ENCODE measurements around the gene PCDHA3.
"Not testable (repeated sequence)": the region's sequence is repeated elsewhere in the genome, so short reads cannot be mapped to it uniquely, and the experiment has no call there.

Gene PCDHA3

DNA sequence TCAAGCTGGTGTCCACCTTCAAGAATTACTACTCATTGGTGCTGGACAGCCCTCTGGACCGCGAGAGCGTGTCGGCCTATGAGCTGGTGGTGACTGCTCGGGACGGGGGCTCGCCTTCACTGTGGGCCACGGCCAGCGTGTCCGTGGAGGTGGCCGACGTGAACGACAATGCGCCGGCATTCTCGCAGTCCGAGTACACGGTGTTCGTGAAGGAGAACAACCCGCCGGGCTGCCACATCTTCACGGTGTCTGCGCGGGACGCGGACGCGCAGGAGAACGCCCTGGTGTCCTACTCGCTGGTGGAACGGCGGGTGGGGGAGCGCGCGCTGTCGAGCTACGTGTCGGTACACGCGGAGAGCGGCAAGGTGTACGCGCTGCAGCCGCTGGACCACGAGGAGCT lies 1.5 kb downstream of the PCDHA3 start:
- H3K27me3 Mint-ChIP-seq, ATAC-seq, H3K27ac Mint-ChIP-seq, H3K4me3 Mint-ChIP-seq, DNase-seq, H3K4me1 Mint-ChIP-seq: not testable (repeated sequence)
- H3K9me3 Mint-ChIP-seq: peaks cover 13 to 14% of the 10 kb centered on the region in 2 donors

DNA sequence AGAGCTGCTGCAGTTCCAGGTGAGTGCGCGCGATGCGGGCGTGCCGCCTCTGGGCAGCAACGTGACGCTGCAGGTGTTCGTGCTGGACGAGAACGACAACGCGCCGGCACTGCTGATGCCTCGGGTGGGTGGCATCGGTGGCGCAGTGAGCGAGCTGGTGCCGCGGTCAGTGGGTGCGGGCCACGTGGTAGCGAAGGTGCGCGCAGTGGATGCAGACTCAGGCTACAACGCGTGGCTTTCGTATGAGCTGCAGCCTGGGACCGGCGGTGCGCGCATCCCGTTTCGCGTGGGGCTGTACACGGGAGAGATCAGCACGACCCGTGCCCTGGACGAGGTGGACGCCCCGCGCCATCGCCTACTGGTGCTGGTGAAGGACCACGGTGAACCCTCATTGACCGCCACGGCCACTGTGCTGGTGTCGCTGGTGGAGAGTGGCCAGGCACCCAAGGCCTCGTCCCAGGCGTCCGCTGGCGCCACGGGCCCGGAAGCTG lies 2.0 kb downstream of the PCDHA3 start:
- H3K9me3 Mint-ChIP-seq: peaks cover 13 to 14% of the 10 kb centered on the region in 2 donors
- peaks cover 9% of the 10 kb centered on the region for H3K27me3 Mint-ChIP-seq
- ATAC-seq (no peak), DNase-seq (no peak)
- H3K4me3 Mint-ChIP-seq: no peak overlapping the region
- H3K27ac Mint-ChIP-seq: no peak overlapping the region
- no peaks in the 10 kb centered on the region for H3K4me1 Mint-ChIP-seq

DNA sequence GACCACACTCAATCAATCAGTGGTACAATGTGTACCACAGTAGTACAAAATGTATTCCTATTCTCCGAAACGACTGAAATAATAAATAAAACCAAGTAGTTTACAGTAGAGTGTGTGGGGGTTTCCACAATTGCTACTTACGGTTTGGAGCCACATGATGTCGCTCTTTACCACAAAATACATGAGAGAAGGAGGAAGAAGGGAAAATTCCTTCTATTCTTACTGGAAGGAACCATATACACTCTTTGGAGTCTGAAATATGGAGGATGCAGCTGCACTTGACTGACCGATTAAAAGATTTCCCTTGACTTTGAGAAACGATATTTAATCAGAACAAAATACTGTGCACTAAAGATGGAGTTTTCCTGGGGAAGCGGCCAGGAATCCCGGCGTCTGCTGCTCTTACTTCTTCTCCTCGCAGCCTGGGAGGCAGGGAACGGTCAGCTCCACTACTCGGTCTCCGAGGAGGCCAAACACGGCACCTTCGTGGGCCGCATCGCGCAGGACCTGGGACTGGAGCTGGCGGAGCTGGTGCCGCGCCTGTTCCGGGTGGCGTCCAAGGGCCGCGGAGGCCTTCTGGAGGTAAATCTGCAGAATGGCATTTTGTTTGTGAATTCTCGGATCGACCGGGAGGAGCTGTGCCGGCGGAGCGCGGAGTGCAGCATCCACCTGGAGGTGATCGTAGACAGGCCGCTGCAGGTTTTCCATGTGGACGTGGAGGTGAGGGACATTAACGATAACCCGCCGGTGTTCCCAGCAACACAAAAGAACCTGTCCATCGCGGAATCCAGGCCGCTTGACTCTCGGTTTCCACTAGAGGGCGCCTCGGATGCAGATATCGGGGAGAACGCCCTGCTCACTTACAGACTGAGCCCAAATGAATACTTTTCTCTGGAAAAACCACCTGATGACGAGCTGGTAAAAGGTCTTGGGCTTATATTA lies 6.2 kb downstream of the PCDHA3 start, which contains the start of gene PCDHA4:
Gene PCDHA4 (plus strand): TSS at position 235 of the 942 bp plus-strand sequence.
- H3K4me3 Mint-ChIP-seq: no peak within 1 kb of the TSS
- peaks cover 9 to 48% of the 10 kb centered on the region in 2 donors for H3K9me3 Mint-ChIP-seq
- peaks cover 9% of the 10 kb centered on the region for H3K27me3 Mint-ChIP-seq
- no peak within 1 kb of the TSS for H3K27ac Mint-ChIP-seq
- no peaks in the 10 kb centered on the region for H3K4me1 Mint-ChIP-seq
- ATAC-seq (no peak), DNase-seq (no peak)

DNA sequence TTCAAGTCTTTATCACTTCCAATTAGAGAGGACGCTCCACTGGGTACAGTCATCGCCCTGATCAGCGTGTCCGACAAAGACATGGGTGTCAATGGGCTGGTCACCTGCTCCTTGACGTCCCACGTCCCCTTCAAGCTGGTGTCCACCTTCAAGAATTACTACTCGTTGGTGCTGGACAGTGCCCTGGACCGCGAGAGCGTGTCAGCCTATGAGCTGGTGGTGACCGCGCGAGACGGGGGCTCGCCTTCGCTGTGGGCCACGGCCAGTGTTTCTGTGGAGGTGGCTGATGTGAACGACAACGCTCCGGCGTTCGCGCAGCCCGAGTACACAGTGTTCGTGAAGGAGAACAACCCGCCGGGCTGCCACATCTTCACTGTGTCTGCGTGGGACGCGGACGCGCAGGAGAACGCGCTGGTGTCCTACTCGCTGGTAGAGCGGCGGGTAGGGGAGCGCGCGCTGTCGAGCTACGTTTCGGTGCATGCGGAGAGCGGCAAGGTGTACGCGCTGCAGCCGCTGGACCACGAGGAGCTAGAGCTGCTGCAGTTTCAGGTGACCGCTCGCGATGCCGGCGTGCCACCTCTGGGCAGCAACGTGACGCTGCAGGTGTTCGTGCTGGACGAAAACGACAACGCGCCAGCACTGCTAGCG lies 7.5 kb downstream of the PCDHA3 start:
- not testable (repeated sequence) for H3K27ac Mint-ChIP-seq, H3K27me3 Mint-ChIP-seq, DNase-seq, H3K4me3 Mint-ChIP-seq, ATAC-seq, H3K4me1 Mint-ChIP-seq
- H3K9me3 Mint-ChIP-seq: peaks cover 14 to 48% of the 10 kb centered on the region in 2 donors

DNA sequence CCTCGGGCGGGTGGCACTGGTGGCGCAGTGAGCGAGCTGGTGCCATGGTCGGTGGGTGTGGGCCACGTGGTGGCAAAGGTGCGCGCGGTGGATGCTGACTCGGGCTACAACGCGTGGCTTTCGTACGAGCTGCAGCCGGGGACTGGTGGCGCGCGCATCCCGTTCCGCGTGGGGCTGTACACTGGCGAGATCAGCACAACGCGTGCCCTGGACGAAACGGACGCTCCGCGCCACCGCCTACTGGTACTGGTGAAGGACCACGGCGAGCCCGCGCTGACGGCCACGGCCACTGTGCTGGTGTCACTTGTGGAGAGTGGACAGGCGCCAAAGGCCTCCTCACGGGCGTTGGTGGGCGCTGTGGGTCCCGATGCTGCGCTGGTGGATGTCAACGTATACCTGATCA lies 8.0 kb downstream of the PCDHA3 start:
- Mint-ChIP-seq H3K27ac (no peak overlapping the region), H3K4me3 (no peak overlapping the region), H3K9me3 (peaks cover 15 to 45% of the 10 kb centered on the region in 2 donors), H3K4me1 (no peaks in the 10 kb centered on the region), H3K27me3 (peaks cover 9% of the 10 kb centered on the region)
- DNase-seq (no peak), ATAC-seq (no peak)

DNA sequence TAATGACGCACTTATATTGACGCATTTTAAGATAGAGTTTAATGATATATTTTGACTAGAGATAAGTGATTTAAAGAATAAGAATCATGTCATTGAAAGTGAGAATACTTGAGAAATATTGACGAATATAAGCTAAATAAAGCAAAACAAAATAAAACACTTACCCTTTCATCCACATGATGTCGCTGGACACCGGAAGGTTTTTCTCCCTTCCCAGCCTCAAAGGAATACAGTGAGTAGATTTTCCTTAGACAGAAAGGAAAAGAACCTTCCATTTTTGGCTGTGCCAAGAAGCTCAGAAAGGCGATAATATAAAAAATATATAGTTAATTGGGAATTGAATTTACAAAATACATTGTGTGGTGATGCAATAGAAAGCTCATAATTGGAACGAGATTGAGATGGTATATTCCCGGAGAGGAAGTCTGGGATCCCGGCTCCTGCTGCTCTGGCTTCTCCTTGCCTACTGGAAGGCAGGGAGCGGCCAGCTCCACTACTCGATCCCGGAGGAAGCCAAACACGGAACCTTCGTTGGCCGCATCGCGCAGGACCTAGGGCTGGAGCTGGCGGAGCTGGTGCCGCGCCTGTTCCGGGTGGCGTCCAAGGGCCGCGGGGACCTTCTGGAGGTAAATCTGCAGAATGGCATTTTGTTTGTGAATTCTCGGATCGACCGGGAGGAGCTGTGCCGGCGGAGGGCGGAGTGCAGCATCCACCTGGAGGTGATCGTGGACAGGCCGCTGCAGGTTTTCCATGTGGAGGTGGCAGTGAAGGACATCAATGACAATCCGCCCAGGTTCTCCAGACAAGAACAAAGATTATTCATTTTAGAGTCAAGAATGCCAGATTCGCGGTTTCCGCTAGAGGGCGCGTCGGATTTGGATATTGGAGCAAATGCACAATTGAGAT lies 20.8 kb downstream of the PCDHA3 start, which contains the start of gene PCDHA5:
Gene PCDHA5 (plus strand): TSS at position 239 of the 906 bp plus-strand sequence.
- H3K9me3 Mint-ChIP-seq: peaks cover 0 to 7% of the 10 kb centered on the region in 2 donors
- H3K27ac Mint-ChIP-seq: no peak within 1 kb of the TSS
- peaks cover 6% of the 10 kb centered on the region for H3K27me3 Mint-ChIP-seq
- H3K4me3 Mint-ChIP-seq: no peak within 1 kb of the TSS
- DNase-seq (no peak), ATAC-seq (no peak)
- H3K4me1 Mint-ChIP-seq: no peaks in the 10 kb centered on the region

DNA sequence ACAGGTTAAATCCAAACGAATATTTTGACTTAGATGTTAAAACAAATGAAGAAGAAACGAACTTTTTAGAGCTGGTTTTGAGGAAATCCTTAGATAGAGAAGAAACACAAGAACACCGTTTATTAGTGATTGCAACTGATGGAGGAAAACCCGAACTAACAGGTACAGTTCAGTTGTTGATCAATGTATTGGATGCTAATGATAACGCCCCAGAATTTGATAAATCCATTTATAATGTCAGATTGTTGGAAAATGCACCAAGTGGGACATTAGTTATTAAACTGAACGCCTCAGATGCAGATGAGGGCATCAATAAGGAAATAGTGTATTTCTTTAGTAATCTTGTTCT lies 21.4 kb downstream of the PCDHA3 start:
- Mint-ChIP-seq H3K9me3 (peaks cover 0 to 10% of the 10 kb centered on the region in 2 donors), H3K27me3 (peaks cover 7% of the 10 kb centered on the region), H3K27ac (no peak overlapping the region), H3K4me1 (no peaks in the 10 kb centered on the region), H3K4me3 (no peak overlapping the region)
- no peak for ATAC-seq
- DNase-seq: no peak

DNA sequence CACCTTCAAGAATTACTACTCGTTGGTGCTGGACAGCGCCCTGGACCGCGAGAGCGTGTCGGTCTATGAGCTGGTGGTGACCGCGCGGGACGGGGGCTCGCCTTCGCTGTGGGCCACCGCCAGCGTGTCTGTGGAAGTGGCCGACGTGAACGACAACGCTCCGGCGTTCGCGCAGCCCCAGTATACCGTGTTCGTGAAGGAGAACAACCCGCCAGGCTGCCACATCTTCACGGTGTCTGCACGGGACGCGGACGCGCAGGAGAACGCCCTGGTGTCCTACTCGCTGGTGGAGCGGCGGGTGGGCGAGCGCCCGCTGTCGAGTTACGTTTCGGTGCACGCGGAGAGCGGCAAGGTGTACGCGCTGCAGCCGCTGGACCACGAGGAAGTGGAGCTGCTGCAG lies 22.1 kb downstream of the PCDHA3 start:
- H3K27ac Mint-ChIP-seq, H3K9me3 Mint-ChIP-seq, H3K4me3 Mint-ChIP-seq, DNase-seq, ATAC-seq, H3K4me1 Mint-ChIP-seq: not testable (repeated sequence)
- peaks cover 12% of the 10 kb centered on the region for H3K27me3 Mint-ChIP-seq

DNA sequence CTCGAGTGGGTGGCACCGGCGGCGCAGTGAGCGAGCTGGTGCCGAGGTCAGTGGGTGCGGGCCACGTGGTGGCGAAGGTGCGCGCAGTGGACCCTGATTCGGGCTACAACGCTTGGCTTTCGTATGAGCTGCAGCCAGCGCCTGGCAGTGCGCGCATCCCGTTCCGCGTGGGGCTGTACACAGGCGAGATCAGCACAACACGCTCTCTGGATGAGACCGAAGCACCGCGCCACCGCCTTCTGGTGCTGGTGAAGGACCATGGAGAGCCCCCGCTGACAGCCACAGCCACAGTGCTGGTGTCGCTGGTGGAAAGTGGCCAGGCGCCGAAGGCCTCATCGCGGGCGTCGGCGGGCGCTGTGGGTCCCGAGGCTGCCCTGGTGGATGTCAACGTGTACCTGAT lies 22.6 kb downstream of the PCDHA3 start:
- no peak for DNase-seq
- Mint-ChIP-seq H3K27me3 (peaks cover 18% of the 10 kb centered on the region), H3K4me1 (no peaks in the 10 kb centered on the region), H3K4me3 (no peak overlapping the region), H3K27ac (no peak overlapping the region), H3K9me3 (peaks cover 8 to 10% of the 10 kb centered on the region in 2 donors)
- no peak for ATAC-seq

DNA sequence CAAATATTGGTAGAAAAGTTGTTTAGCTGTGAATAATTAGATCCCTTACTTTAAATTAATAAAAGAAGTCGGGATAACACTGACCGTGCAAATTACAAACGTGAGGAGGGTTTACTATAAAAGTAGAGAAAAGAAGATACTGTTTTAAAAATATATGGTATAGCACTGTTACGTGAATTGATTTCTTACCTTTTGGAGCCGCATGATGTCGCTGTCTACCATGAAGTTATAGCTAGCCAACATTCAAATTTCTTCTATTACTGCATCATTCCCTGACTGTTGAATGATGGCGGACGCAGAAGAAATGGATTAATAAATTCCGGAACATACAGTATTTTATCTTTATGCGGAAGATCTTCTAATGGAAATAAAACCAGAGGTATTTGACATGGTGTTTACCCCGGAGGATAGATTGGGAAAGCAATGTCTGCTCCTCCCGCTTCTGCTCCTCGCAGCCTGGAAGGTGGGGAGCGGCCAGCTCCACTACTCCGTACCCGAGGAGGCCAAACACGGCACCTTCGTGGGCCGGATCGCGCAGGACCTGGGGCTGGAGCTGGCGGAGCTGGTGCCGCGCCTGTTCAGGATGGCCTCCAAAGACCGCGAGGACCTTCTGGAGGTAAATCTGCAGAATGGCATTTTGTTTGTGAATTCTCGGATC lies 27.0 kb downstream of the PCDHA3 start, which contains the start of gene PCDHA6:
Gene PCDHA6 (plus strand): TSS at position 257 of the 658 bp plus-strand sequence. CDS start 132 bp downstream, at position 389.
- no peak within 1 kb of the TSS for H3K4me3 Mint-ChIP-seq
- H3K27me3 Mint-ChIP-seq: peaks cover 29% of the 10 kb centered on the region
- peak within 1 kb of the TSS in 1 of 2 donors; percentile 54 for H3K27ac Mint-ChIP-seq

DNA sequence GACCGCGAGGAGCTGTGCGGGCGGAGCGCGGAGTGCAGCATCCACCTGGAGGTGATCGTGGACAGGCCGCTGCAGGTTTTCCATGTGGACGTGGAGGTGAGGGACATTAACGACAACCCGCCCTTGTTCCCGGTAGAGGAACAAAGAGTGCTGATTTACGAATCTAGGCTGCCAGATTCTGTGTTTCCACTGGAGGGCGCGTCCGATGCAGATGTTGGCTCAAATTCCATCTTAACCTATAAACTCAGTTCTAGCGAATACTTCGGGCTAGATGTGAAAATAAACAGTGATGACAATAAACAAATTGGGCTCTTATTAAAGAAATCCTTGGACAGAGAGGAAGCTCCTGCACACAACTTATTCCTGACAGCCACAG lies 27.5 kb downstream of the PCDHA3 start:
- DNase-seq (no peak), ATAC-seq (no peak)
- H3K27ac Mint-ChIP-seq: peak overlapping the region in 1 of 2 donors; percentile 54
- peaks cover 13 to 29% of the 10 kb centered on the region in 2 donors for H3K9me3 Mint-ChIP-seq
- H3K4me1 Mint-ChIP-seq: no peaks in the 10 kb centered on the region
- no peak overlapping the region for H3K4me3 Mint-ChIP-seq
- peaks cover 33% of the 10 kb centered on the region for H3K27me3 Mint-ChIP-seq

More for the DNA sequence above, 27.0 kb downstream of the PCDHA3 start, which contains the start of gene PCDHA6:
- DNase-seq (no peak), ATAC-seq (no peak)
- H3K9me3 Mint-ChIP-seq: peaks cover 10 to 25% of the 10 kb centered on the region in 2 donors
- H3K4me1 Mint-ChIP-seq: no peaks in the 10 kb centered on the region

DNA sequence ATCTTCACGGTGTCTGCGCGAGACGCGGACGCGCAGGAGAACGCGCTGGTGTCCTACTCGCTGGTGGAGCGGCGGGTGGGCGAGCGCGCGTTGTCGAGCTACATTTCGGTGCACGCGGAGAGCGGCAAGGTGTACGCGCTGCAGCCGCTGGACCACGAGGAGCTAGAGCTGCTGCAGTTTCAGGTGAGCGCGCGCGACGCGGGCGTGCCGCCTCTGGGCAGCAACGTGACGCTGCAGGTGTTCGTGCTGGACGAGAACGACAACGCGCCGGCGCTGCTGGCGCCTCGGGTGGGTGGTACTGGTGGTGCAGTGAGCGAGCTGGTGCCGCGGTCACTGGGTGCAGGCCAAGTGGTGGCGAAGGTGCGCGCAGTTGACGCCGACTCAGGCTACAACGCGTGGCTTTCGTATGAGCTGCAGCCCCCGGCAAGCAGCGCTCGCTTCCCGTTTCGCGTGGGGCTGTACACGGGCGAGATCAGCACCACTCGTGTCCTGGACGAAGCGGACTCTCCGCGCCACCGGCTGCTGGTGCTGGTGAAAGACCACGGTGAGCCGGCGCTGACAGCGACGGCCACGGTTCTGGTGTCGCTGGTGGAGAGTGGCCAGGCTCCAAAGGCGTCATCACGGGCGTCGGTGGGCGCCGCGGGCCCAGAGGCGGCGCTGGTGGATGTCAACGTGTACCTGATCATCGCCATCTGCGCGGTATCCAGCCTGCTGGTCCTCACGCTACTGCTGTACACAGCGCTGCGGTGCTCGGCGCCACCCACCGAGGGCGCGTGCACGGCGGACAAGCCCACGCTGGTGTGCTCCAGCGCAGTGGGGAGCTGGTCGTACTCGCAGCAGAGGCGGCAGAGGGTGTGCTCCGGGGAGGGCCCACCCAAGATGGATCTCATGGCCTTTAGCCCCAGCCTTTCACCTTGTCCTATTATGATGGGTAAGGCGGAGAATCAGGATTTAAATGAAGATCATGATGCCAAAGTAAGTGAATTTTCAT lies 28.9 kb downstream of the PCDHA3 start:
- not testable (repeated sequence) for H3K27ac Mint-ChIP-seq, H3K4me1 Mint-ChIP-seq, DNase-seq, ATAC-seq, H3K4me3 Mint-ChIP-seq
- Mint-ChIP-seq H3K9me3 (peaks cover 13 to 36% of the 10 kb centered on the region in 2 donors), H3K27me3 (peaks cover 43% of the 10 kb centered on the region)

DNA sequence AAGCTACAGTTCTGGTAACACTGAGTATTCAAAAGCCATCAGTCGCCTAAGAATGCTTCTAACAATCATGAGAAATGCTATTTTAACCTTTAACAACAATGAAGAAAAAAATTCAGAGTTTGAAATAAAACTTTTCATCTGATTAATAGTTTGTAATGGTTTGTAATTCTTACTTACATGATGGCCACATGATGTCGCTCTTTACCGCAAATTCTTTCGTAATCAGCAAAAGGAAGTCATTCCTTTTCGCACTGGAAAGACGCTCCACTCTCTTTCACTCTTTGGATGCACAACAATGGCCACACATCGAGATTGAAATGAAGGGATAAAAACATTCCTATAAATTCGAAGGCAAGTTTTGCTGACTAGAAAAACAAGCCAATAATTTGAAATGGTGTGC lies 33.1 kb downstream of the PCDHA3 start, which contains the start of gene PCDHA7:
Gene PCDHA7 (plus strand): TSS at position 277 of the 400 bp plus-strand sequence. CDS start 115 bp downstream, at position 392.
- no peak for ATAC-seq
- H3K4me1 Mint-ChIP-seq: no peaks in the 10 kb centered on the region
- peaks cover 9 to 34% of the 10 kb centered on the region in 2 donors for H3K9me3 Mint-ChIP-seq
- no peak within 1 kb of the TSS for H3K27ac Mint-ChIP-seq
- H3K27me3 Mint-ChIP-seq: peaks cover 28% of the 10 kb centered on the region
- H3K4me3 Mint-ChIP-seq: no peak within 1 kb of the TSS
- DNase-seq: no peak

Measured in stimulated activated naive CD8-positive, alpha-beta T cell treated with anti-CD3 and anti-CD28 coated beads, Interleukin-15, amount 100 ng/mL, for 72 hours (primary cell).